SW480 (cell line): ENCODE results near the gene SLC16A5.
A peak's percentile ranks its signal among the peaks of the same experiment; 100 is the strongest.
"Not testable (repeated sequence)": the region's sequence is repeated elsewhere in the genome, so short reads cannot be mapped to it uniquely, and the experiment has no call there.

ENCODE experiments used
- DNase-seq: peaks from one replicate; pipeline ENCODE4 v3.0.0-alpha.2; 2016; ENCODE audit warnings: low spot score

The SLC16A5 gene

DNA sequence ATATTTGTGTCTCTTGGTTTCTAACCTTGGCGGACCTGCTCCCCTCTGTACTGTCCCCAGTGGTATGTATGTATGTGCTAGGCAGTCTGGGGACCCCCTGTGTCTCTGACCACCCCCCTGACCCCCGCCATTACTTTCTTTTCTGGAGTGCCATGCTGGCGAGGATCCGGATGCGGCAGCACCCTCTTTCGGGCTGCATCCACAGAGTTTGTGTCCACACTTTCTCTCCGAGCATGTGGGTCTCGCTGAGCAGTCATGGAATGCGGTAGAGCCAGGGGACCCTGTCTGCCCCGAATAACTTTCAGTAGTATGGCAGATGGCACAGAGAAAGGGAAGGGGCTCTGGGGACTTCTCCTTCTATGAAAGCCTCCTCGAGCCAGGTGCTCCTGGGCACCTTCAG is 23.7 kb upstream of the SLC16A5 start:
- no peak for DNase-seq

DNA sequence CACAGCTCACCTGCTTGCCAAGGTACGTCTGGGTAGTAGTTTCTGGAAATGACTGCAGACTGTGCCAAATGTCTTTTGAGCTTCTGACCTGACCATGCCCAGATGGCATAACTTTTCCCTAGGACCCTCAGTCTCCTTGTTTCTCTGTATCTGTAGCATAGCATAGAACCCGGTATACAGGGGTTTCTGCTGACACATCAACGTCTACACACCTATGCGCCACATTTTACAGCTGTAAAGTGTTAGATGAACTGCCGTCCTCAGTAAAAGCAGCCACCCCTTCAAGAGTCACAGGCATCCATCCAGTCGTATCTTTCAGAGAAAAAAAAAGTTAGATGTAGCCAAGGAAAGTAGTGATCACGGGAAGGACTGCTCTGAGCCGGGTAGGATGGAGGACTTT is 23.3 kb upstream of the SLC16A5 start:
- no peak for DNase-seq

DNA sequence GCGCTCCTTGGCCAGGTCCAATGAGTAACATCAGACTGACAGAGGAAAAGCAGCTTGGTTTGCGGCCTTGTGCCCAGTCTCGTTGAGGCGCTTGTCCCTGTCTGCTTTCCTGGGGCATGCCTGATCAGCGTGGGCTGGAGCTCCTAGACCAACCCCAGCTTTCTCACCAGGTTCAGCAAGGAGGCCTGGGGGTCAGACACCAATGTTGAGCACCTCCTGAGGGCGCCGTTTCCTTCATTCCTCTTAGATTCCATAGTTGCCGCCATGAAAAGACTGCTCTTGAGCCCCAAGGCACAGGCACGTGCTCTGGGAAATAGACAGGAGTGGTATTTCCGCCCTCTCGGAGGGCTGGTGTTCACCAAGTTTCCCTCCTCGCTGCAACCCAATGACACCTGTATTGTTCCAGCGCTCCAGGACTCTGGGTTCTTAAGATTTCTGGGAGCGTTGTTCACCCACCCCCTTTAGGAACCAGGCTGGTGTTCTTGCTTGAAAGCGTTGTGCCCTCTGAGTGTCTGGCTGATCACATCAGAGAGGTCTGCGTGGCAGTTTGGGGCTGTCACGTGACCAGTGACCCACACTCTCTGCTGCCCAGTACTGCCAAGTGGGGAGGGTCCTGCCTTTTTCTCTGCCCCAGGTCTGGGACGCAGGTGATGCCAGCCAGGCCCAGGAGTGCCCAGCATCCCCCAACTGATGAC is 22.7 kb upstream of the SLC16A5 start:
- DNase-seq = no peak

DNA sequence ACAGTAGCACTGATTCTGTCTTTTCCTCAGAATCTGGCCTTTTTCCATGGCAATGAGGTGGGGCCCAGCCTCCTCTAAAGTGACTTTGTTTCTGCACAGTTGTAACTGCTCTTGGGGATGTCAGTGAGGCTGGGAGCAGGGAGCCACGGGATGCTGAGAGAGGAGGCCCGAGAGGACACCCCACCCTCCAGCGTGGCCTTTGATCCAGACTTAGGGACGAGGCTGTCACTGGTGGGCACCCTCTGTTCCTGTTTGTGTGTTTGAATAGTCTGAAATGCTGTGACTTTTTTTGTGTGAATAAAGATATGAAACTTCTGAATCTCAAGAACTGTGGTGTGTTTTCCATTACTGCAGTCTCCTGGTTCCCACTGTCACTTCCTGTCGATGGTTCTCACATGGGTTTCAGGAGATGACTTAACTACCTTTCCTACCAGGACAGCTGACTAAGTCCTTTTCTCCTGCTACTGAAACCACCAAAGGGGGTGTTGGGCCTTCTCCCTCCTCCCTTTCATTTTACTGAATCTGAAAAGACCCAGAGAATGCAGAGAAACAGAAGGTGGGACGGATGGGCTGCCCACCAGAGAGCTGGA is 22.1 kb upstream of the SLC16A5 start:
- no peak for DNase-seq

DNA sequence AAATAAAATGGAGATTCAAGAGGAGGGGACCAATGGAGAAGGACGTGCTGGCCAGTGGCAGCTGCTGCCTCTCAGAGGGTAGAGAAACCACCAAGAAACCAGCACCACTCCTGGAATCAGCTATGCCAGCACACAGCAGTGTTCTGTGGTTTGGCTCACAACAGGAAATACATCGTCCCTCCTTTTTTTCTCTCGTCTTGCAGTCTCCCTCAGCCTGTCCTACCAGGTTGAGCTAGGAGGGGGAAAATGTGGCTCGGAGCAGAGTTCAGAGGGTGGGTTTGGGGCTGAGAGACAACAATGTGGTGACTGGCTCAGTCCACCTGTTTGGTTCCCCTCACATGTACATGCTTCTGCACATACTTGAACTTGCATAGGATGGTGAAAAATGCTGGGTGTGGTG is 19.9 kb upstream of the SLC16A5 start:
- DNase-seq = no peak

DNA sequence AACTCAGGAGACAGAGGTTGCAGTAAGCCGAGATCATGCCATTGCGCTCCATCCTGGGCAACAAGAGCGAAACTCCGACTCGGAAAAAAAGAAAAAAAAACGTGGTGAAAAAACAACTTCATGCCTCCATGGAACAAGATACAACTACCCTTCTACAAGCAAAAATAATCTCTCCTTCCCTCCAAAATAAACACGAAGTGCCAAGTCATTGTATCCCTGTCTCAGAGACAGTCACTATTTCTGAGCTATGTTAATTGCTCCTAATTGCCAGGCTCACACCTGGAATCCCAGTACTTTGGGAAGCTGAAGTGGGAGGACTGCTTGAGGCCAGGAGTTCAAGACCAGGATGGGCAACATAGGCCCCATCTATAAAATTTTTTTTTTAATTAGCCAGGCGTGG is 19.0 kb upstream of the SLC16A5 start:
- no peak for DNase-seq

DNA sequence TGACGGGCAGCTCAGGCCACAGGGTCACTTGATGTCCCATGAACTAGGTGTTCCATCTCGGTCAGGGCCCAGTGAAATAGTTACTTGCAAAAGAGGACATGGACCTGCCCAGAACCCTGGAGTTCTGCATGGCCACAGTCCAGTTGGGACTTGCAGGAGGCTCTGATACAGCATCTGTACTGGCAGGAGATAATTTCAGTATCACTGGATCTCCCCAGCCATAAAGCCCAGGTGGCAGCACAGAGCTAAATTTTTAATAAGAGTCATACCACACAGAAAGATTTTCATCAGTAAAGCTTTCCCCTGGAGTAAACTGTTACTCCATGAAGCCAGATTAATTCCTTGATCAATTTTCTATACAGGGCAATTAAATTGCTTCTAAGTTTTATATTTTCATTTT is 18.0 kb upstream of the SLC16A5 start:
- peak; percentile 55 for DNase-seq

DNA sequence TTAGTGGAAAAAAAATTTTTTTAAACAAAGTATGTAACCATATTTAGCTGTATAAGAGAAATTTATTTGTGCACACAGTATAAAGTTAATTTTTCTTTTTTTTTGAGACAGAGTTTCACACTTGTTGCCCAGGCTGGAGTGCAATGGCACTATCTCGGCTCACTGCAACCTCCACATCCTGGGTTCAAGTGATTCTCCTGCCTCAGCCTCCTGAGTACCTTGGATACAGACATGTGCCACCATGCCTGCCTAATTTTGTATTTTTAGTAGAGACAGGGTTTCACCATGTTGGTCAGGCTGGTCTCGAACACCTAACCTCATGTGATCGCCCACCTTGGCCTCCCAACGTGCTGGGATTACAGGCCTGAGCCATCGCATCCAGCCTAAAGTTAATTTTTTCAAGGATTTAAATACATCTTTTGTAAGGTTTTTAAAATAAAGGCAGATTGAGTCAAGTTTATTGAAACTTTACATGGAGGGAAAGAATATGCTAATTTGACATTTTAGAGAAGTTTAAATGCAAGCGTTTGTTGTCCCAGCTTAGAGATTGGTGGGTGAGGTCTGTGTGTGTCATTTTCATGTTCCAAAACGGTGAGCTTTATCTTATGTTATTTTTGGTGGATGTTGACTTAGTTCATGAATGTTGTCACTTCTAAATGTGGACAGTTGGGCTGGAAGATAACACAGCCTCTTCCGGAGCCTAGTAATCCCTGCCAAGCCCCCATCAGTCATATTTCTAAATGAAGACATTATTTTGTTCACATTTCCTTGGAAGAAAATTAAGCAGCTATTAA is 16.1 kb upstream of the SLC16A5 start:
- DNase-seq = not testable (repeated sequence)

DNA sequence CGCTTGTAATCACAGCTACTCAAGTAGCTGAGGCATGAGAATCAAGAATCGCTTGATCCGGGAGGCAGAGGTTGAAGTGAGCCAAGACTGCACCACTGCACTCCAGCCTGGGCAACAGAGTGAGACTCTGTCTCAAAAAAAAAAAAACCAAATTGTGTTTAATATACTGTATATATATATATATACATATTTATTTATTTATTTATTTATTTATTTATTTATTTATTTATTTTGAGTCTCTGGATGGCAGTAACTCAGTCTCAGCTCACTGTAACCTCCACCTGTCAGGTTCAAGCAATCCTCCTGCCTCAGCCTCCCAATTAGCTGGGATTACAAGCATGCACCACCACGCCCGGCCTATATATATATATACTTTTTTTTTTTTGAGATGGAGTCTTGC is 14.8 kb upstream of the SLC16A5 start:
- DNase-seq = not testable (repeated sequence)

DNA sequence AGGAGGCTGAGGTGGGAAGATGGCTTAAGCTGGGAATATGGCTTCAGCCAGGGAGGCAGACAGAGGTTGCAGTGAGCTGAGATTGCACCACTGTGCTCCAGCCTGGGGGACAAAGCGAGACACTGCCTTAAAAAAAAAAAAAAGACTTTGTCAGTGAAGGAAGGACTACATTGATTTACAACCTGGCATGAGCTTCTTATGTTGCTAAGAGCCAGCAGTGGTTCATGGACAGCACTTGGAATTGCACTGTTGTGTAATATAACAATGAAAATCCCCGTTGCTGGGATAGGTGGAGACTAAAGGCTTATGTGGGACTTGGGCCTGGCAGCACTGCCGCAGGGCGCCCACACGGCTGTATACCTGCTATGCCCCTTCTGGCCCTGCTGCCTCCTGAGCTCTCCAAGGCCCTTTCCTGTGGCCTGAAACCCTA is 14.1 kb upstream of the SLC16A5 start:
- DNase-seq = no peak

DNA sequence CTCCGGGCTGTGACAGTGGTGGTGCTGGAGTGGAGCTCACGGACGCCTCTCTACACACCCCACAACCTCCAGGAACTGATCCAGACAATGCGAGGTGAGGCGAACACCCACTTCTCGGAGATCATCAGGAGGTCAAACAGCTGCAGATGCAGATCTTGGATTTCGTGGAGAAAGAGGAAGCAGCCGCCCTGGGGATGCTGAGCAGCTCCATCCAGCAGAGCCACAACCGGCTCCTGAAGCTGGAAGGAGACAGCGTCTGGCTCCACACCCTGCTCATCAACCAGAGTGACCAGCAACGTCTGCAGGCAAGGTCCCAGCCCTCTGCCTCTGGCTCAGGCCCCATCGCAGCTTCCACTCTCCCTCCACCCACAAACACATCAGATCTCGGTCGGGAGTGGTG is 13.2 kb upstream of the SLC16A5 start:
- DNase-seq = no peak

DNA sequence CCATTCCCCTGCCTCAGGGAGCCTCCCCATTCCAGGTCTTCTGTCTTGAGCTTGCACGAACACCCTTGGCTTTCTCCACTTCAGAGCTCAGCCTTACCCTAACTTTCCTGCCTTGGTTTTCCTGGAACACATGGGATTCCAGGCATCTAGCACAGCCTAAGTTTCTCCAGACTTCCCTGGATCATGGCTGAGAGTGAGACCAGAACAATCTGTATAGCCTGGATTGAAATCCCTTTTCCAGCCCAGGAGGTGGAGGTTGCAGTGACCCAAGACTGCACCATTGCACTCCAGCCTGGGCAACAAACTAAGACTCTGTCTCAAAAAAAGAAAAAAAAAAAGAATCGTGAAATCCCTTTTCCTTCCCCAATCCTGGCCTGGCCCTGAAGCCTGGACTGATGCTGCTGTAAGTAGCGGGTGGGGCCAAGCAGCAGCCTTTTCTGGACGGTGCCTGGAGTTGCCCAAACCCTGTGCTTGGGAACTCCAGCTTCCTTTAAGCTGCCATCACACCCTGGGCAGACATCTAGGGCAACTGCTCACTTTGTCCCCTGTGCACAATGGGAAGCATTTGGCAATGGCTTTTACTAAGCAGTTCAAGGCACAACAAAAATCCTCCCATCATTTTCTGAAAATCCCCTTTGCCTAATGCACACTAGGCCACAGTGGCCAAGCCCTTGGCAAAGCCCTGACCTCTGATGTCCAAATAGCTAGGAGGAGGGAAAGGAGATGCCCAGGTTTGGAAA is 12.0 kb upstream of the SLC16A5 start:
- no peak for DNase-seq

DNA sequence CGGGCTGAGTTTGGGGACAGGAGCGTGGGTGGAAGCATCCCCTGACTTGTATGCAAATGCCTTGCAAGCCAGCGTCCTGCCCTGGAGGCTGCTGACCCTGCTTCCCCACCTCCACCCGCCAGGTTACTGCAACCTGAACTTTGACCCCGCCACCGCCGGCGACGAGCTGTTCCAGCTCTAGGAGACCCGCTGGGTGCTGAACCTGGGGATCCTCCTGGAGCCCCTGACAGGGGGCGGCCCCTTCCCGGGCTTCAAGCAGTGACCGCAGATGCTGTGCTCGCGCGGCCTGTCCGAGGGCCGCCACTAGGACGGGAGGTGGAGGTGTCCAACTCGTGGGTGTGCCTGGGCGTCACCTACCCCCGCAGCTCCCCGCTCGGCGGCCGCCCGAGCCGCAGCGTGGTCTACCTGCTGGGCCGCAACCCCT is 10.7 kb upstream of the SLC16A5 start:
- DNase-seq = no peak

DNA sequence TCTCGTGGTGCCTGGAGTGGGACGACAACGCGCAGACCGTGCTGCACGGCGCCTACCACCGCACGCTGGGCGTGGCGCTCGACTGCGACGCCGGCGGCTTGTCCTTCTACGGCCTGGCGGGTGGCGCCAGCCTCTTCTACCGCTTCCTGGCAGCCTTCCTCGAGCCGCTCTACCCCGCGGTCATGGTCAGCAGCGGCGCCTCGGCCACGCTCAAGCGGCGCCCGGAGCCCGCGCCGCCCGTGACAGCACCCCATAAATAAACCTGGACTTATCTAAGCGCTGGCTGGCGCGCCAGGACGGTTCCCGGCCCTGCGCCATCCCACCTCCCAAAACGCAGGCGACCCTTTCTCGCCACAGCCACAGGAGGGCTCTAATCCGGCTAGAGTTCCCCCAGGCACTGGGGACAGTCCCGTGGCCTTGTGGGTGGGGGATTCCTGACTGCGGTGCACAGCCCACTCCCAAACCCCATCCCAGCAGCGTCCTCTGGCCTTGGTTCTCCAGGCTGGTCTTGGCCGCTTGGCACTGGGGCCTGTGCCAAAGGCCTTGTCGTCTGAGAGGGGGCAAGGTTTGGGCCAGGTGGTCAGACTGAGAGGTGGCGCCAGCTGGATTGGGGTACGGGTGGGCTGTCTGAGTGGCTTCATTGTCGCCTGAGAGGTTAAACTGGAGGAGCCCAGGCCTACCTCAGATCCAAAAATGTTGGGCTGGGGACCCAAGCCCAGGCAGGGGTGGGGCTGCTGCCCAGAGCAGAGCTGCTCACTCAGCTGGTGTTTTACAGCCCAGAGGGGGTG is 10.1 kb upstream of the SLC16A5 start:
- peak; percentile 78 for DNase-seq

DNA sequence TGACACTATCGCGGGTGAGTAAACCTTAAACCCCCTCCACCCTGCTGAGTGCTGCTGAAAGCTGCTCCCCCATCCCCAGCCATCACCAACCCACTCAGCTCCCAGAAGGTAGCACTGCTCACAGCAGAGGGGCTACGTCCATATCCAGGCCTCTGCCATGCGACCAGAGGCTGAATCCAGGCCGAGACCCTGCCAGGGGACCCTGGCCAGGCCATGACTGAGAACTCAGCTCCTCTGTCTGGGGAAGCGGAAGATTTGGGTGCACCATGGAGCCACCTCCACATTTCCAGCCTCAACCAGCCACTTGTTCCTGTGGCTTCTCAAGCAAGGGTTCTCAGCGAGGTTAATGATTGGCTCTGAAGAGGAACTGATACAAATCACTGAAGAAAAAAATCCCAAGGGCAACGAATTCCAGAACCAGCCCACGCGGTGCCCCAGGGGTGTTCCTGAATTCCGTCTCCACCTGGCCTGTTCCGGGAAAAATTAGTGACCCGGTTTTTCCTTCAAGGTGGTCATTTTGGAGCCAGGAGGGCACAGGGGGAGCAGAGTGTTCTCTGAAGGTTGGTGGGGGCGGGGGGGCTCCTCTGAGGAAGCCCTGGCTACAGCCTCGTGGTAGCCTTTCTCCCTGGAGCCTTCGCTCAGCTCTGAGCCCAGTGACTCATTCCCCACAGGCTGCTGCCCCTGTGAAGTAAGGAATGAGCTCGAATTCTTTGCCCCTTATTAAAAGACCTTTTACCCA is 9.3 kb upstream of the SLC16A5 start:
- peak; percentile 76 for DNase-seq

DNA sequence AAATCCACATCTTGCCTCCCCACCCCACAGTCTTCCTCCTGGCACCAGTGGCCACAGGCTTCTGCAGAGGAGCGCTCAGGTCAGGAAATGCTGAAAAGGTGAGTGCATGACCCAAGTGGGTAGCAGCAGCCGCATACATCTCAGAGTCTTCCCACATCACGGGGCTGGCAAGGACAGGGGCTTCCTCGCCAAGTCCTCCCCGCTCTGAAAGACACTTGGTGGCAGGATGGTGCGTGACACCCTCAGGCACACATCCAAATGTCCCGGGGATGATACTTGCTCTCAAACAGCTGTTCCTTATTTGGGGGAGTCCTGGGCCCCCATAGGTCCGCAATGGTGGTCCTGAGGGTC is 8.8 kb upstream of the SLC16A5 start:
- no peak for DNase-seq

DNA sequence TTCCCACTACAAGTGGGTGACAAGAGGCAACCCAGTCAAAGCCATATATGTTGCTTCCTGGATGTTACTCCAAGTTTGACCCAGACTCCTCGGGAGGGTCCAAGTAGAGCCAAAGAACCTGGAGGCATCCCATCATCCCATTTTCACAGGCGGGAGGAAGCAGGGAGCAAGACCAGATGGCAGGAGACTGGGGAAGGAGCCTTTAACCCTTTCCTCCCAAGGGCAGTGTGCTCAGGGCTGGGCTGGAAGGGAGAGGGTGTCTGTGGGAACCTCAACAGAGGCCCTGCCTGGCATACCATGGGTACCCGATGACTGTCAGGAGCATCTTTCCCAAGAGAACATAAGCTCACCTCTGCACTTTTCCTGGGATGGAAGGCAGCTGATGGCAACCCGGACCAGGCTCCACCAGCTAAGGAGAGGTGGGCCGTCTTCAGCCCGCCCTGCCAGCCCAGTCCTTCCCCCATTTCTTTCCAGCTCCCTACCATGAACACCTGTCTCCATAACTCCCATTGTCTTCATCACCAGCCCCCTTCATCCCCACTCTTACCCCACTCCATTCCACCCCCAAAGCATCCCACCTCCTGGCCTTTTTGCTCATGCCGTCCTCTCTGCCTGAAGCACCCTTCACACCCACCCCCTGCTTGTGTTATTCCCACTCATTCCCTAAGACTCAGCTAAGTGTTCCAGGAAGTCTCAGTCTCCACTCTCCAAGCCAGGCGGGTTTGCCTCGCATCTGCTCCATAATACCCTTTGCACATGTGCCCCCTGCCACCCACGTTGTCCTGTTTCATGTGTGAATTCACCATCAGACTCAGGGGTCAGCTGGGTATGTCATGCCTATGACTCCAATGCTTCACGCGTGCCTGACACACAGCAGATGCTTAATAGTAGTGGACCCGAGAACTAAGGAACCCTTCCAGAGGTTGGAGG is 5.9 kb upstream of the SLC16A5 start:
- DNase-seq = no peak

DNA sequence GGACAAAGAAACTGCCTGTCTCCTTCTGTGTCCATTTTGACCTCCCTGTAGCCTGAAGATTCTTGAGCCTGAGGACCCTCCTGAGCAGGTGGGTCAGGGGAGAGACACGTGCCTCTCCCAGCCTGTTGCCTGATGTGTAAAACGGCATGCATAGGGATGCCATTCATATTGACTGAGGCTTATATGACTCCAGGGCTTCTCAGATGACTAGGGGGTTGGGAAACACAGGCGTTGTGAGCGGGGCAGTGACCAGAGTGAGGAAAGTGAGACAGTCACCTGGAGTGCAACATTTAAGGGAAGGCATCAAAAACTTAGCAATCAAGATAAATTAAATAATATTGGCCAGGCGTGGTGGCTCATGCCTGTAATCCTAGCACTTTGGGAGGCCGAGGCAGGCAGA is 5.1 kb upstream of the SLC16A5 start:
- DNase-seq = no peak

DNA sequence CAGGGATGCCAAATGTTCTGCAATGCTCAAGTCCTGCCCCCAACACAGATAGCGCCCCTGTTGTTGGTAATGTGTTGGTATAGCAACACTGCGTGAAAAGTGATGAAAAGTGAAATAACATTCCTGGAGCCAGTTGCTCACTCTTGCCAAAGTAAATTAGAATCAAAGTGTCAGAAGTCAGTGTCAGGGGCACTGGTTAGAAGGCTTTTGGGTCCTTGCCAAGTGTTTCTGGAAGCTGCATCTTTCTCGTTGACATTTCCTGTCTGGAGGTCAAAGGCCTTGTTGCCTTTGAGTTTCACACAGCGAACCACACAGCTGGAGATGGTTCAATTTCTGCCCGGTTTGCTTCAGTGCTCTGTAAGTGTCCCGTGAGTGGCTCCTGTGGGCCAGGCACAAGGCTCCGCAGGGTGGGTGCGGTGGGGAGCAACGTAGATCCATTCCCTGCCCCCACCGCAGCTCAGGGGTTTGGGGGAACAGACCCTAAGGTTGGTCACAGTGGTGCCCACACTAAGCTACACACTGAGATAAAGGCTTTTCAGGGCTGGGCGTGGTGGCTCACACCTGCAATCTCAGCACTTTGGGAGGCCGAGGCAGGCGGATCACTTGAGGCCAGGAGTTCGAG is 3.6 kb upstream of the SLC16A5 start:
- DNase-seq = no peak
